Activated CD8-positive, alpha-beta T cell treated with anti-CD3 and anti-CD28 coated beads for 36 hours (primary cell): ENCODE measurements around the gene ARHGAP26. TPM values are rescaled to one million over a fixed set of nuclear protein-coding genes. Genes with fewer than 3 reads are reported as not detected.

Experiments used
- ATAC-seq: fragments of 200-7000 bp; cut with Tn5 transposase; one replicate; pipeline ENCODE4 v1.10.0; 2021; ENCODE audit warnings: mild to moderate bottlenecking, moderate library complexity
- CTCF ChIA-PET: fragments of 350-600 bp; sonication (Branson Sonifier 250); formaldehyde crosslinking; loops from one replicate; lab custom pipeline; 2021; ENCODE audit warnings: antibody characterized with exemption; lab: Charles Lee
- POLR2A ChIA-PET: fragments of 350-600 bp; sonication (Branson Sonifier 250); formaldehyde crosslinking; loops from one replicate; lab custom pipeline; 2021; ENCODE audit warnings: antibody characterized with exemption; lab: Charles Lee
- DNase-seq: peaks from one replicate; pipeline ENCODE4 v3.0.0-alpha.2; 2020
- H3K27ac Mint-ChIP-seq: one replicate; pipeline ENCODE4 v1.8.0; 2021; ENCODE audit warnings: mild to moderate bottlenecking, mixed read lengths
- H3K27me3 Mint-ChIP-seq: one replicate; pipeline ENCODE4 v1.8.0; 2021; ENCODE audit warnings: mixed read lengths
- H3K36me3 Mint-ChIP-seq: one replicate; pipeline ENCODE4 v1.8.0; 2021; ENCODE audit warnings: low read depth, mixed read lengths
- H3K4me1 Mint-ChIP-seq: one replicate; pipeline ENCODE4 v1.8.0; 2021; ENCODE audit warnings: low read depth, mixed read lengths
- H3K4me3 Mint-ChIP-seq: one replicate; pipeline ENCODE4 v1.8.0; 2021; ENCODE audit warnings: mild to moderate bottlenecking, moderate library complexity, mixed read lengths
- H3K9me3 Mint-ChIP-seq: one replicate; pipeline ENCODE4 v1.8.0; 2021; ENCODE audit warnings: mixed read lengths
- intact Hi-C: fragments of 100-400 bp; cut with micrococcal nuclease; formaldehyde crosslinking; loops from one replicate; pipeline ENCODE4 v1.10.0; 2022
- total RNA-seq, 2 experiments: library from RNA; stranded (reverse); gene quantifications; one replicate each; pipeline ENCODE4 v1.2.3, GENCODE V29; 2021
- TF ChIP-seq, protein P1 (sequence below): fragments of 200-600 bp; IDR thresholded peaks from one replicate; pipeline ENCODE4 v1.8.0; 2022; ENCODE audit warnings: antibody characterized with exemption, mild to moderate bottlenecking

Gene ARHGAP26
- total RNA-seq, 2 experiments from 2014 or later: 12.7 to 18.0 TPM

DNA sequence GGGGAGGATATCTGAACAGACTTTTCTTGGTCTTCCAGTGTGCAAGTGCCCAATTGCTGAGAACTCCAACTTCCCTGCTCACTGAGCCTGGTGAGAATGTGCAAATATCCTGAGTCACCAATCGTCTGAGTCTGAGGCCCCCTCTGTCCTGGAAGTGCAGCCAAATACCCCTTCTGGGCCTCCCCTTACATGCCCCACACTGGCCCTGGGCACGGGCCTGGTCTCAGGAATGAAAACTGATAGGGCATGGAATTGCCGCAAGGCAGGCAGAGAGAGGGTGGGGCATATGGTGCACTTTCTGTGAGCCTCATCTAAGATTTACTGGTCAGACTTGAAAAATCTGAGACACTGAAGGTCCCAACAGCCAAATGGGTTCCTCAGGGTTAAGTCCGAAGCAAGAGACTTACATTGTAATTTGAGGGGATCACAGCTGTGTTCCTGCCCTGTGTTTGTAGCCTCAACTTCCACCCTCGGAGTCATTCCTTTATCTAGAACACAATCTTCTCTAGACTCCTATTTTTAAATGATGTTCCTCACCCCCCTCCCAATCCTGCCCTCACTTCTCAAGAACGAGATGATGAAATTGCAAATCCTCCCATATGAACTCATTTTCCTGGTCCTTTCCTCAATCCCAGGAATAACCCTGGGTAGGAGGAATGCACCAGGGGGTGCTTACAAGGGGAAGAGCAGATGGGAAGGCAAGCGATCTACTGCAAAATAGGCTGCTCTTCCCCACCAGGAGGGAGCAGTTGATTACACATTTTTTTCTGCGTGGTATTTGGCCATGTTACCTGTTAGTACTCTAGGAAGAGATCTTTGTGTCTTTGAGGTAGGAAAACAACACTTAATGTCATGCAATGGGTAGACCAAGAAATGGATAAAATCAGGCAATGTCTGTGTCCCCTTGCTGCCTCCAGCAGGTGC, 34.6 kb upstream of the ARHGAP26 start:
- ChIA-PET CTCF (interaction anchor here (0.8 to 33.2 kb wide), 8 partner anchors 10 to 144 kb away, joined by 5 to 1012 read pairs (median 8); no protein-coding TSS in a partner anchor), POLR2A (no interaction called here)
- Mint-ChIP-seq H3K4me1 (peaks cover 16% of the 10 kb centered on the region), H3K36me3 (no peaks in the 10 kb centered on the region), H3K27me3 (no peaks in the 10 kb centered on the region), H3K4me3 (no peak overlapping the region), H3K9me3 (no peaks in the 10 kb centered on the region), H3K27ac (no peak overlapping the region)
- TF ChIP-seq, protein P1, sequence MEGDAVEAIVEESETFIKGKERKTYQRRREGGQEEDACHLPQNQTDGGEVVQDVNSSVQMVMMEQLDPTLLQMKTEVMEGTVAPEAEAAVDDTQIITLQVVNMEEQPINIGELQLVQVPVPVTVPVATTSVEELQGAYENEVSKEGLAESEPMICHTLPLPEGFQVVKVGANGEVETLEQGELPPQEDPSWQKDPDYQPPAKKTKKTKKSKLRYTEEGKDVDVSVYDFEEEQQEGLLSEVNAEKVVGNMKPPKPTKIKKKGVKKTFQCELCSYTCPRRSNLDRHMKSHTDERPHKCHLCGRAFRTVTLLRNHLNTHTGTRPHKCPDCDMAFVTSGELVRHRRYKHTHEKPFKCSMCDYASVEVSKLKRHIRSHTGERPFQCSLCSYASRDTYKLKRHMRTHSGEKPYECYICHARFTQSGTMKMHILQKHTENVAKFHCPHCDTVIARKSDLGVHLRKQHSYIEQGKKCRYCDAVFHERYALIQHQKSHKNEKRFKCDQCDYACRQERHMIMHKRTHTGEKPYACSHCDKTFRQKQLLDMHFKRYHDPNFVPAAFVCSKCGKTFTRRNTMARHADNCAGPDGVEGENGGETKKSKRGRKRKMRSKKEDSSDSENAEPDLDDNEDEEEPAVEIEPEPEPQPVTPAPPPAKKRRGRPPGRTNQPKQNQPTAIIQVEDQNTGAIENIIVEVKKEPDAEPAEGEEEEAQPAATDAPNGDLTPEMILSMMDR: no peak
- intact Hi-C loops: no loop called here
- DNase-seq: no peak
- ATAC-seq: no peak

DNA sequence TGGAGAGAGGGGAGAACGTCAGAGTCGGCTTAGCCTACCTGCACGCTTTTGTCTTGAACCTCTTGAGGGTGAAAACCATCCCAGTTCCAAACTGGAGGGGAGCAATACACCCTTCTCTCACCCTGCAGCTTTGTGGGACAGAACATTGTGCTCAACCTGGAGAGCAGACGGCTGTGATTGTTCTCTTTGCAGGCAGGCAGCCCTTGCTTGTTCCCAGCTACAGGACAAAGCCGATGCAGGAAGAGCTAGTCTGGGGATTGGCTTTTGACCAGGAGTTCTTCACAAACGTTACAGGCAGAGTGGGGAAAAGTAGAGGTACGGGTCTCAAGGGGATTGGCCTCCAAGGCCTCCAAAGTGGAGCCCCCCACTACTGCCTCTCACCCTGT, 33.9 kb upstream of the ARHGAP26 start:
- no peak for ATAC-seq
- Mint-ChIP-seq H3K4me1 (peaks cover 16% of the 10 kb centered on the region), H3K27ac (no peak overlapping the region), H3K36me3 (no peaks in the 10 kb centered on the region), H3K27me3 (peaks cover 1% of the 10 kb centered on the region), H3K4me3 (no peak overlapping the region), H3K9me3 (no peaks in the 10 kb centered on the region)
- DNase-seq: no peak
- ChIA-PET CTCF (interaction anchor here (0.6 to 33.2 kb wide), 5 partner anchors 9 to 143 kb away, joined by 5 to 1012 read pairs (median 16); no protein-coding TSS in a partner anchor), POLR2A (no interaction called here)
- TF ChIP-seq, protein P1: no peak
- intact Hi-C loops: no loop called here

DNA sequence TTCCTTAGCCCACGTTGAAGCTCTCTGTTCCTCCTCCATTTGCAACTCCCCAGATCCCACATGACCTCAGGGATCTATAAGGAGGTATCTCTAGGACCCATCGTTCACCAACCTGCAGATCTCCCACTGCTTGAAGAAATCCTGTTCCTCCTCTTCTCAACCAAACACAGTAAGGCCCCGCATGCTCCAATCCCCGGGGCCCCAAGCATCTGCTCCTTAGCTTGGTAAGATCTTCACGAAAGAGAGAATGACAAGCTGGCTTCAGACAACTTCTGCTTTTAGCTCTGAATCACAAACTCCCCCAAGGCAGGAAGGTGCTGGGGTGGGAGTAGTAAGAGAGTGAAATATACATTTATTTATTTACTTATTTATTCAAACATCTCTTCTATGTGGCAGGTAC, 33.0 kb upstream of the ARHGAP26 start:
- Mint-ChIP-seq H3K9me3 (no peaks in the 10 kb centered on the region), H3K27ac (no peak overlapping the region), H3K27me3 (peaks cover 2% of the 10 kb centered on the region), H3K36me3 (no peaks in the 10 kb centered on the region), H3K4me3 (no peak overlapping the region), H3K4me1 (peaks cover 16% of the 10 kb centered on the region)
- TF ChIP-seq, protein P1: no peak
- DNase-seq (no peak), ATAC-seq (no peak)
- POLR2A ChIA-PET: interaction anchor here (0.6 to 1.3 kb wide), 3 partner anchors 10 to 179 kb away, joined by 3 to 4 read pairs (median 3); no protein-coding TSS in a partner anchor
- CTCF ChIA-PET: interaction anchor here (0.6 to 33.2 kb wide), 5 partner anchors 9 to 142 kb away, joined by 4 to 1012 read pairs (median 16); no protein-coding TSS in a partner anchor
- intact Hi-C loops: no loop called here

DNA sequence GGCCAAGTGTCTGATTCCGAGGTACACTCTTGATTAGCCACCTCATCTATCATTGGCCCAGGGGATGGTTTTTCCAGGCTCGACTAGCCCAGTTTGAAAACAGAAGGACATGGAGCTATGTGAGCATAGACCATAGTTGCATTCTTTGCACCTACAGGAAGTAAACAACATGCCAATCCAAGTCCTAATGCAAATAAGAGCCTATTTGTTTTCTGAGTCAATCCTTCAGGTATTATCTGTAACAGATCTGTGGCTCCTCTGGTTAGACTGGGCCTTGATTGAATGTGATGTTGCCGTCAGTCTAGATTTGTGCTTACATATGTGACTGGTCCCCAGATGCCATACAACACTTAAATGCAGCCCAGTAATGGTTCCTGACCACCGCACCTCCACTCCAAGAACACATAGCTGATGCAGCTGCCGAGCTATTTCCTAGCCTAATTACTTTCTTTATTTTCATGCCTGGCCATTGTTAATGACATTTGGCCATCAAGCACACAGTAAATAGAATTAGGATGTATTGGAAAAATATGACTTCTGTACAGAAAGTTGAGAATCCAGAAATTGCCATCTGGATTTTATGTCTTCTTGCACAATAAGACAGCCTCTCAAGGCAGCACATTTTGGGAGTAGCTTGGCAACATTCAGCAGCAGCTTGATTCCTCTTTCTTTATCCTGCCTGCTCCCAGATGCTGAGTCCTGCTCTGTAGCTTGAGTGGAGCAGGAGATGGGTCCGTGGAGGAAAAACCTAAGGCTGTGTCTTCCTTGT, 29.5 kb upstream of the ARHGAP26 start:
- POLR2A ChIA-PET: interaction anchor here (0.6 to 1.3 kb wide), 4 partner anchors 9 to 147 kb away, joined by 3 to 5 read pairs (median 3); no protein-coding TSS in a partner anchor
- peaks cover 2% of the 10 kb centered on the region for H3K27me3 Mint-ChIP-seq
- no peak overlapping the region for H3K4me3 Mint-ChIP-seq
- ATAC-seq (no peak), DNase-seq (no peak)
- H3K36me3 Mint-ChIP-seq: no peaks in the 10 kb centered on the region
- H3K4me1 Mint-ChIP-seq: no peaks in the 10 kb centered on the region
- no peak overlapping the region for H3K27ac Mint-ChIP-seq
- intact Hi-C loops: no loop called here
- CTCF ChIA-PET: interaction anchor here (0.9 to 33.2 kb wide), 5 partner anchors 8 to 139 kb away, joined by 3 to 1012 read pairs (median 20); no protein-coding TSS in a partner anchor
- no peaks in the 10 kb centered on the region for H3K9me3 Mint-ChIP-seq
- TF ChIP-seq, protein P1: no peak
